AG10803 (cell line): ENCODE measurements around the gene GALNT7.

ENCODE experiments used
- DNase-seq: peaks from one replicate; pipeline ENCODE4 v3.0.0; 2010; ENCODE audit warnings: low read depth
- H3K4me3 ChIP-seq: 2 replicates; pipeline ENCODE4 v1.5.1; 2011; ENCODE audit warnings: mild to moderate bottlenecking, low read length, control low read depth
- TF ChIP-seq, protein P1 (sequence below): conservative IDR thresholded peaks from 2 replicates; pipeline ENCODE4 v1.5.1; 2011; ENCODE audit warnings: mild to moderate bottlenecking, low read length, control low read depth, inconsistent platforms

Gene GALNT7

DNA sequence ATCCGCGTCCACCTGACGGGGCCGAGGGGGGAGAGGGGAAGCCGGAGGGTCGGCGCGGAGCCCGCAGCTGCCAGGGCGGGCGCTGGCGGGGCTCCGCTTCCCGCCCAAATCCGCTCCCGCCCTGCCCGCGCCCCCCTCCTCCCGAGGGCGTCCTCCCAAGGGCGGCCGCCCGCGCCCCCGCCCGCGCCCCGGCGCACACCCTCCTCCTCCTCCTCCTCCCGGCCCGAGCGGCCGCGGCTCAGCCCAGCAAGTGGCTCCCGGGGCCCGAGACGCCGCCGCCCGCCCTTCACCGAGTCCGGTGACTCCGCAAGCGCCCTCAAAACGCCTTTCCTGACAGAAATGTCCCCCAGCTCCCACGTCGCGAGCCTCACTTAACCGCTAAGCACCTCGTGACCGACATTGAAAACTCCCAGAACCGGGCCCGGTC is 165.1 kb downstream of the GALNT7 start:
- peak overlapping the region; percentile 94 for H3K4me3 ChIP-seq
- TF ChIP-seq, protein P1, sequence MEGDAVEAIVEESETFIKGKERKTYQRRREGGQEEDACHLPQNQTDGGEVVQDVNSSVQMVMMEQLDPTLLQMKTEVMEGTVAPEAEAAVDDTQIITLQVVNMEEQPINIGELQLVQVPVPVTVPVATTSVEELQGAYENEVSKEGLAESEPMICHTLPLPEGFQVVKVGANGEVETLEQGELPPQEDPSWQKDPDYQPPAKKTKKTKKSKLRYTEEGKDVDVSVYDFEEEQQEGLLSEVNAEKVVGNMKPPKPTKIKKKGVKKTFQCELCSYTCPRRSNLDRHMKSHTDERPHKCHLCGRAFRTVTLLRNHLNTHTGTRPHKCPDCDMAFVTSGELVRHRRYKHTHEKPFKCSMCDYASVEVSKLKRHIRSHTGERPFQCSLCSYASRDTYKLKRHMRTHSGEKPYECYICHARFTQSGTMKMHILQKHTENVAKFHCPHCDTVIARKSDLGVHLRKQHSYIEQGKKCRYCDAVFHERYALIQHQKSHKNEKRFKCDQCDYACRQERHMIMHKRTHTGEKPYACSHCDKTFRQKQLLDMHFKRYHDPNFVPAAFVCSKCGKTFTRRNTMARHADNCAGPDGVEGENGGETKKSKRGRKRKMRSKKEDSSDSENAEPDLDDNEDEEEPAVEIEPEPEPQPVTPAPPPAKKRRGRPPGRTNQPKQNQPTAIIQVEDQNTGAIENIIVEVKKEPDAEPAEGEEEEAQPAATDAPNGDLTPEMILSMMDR, result no peak
- peak; percentile 37 for DNase-seq

DNA sequence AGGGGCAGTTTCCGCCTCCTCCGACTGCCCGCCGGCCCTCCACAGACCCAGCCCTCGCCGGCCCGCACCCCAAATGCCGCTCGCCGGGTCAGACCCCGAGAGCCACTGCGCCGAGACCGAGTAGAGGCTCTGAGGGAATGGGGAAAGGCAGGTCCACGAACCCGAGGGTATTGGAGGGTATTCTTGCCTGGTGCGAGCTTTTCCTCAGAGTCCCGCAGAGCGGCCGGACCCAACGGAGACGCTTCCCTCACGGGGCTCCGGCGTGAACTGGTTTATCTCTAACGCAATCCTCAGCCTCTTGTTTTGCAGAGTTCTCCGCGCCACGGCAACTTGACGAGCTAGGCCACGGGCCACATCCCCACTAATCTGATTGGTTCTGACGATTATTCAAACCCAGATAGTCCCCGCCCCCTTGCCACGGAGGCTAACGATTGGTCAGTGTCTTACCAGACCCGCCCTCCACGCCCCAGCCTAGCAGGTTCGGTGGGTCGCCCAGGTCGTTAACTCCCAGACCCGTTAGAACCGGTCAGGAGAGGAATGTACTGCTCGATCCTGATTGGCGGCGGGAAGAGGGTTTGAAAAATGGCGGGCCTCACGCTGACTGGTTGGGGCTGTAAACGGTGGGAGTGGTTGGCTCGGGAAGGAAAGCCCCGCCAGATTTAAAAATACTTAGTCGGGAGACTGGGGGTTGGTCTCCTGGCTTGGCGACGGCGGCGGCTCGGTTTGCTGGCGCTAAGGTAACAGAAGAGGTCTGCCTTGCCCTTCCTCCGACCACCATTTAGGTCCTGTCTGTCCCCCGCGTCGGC is 165.7 kb downstream of the GALNT7 start, which contains the start of gene HMGB2:
HMGB2 (minus strand) TSS at position 274 of the 806 bp plus-strand sequence. CDS start 709 bp downstream, outside the sequence.
- H3K4me3 ChIP-seq, result peak within 1 kb of the TSS; percentile 94
- TF ChIP-seq, protein P1, result no peak
- peak; percentile 100 for DNase-seq

DNA sequence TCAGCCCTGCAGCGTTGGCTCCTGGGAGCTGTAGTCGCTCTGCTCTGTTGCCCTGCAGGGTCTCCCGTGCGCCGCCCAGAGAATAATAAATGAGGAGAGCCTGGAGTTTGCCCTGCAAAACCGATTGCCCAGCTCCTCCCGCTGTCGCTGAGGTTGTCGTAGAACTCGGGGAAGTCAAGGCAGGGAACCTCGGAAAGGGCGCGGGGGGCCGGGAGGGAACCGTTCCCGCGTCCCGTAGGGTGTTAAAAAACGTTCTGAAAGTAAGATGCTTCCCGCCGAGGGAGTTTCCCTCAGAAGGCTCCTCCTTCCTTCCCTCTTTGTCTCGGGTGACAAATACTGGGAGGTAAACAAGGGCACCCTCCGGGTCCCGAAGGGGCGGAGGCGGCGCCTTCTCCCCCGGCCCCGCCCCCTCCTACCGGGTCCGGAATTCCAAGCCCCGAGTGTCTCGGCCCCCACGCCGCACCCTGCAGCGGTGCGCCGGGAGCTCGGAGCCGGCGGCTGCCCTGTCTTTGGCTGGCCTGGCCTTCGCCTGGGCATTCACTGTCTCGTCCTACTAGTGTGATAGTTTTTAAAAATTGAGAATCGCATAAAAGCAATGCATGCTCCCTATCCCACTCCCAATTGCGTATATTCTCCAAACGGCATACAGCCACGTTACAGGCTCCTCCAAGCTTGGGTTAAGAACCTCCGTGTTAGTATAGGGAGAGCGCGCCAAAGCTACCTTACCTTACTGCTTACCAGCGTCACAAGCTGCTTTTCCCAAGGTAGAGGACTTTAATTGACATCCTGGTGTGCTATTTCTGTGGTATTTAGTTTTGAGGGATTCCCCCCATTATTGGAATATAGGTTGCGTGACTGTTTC is 166.5 kb downstream of the GALNT7 start:
- peak; percentile 70 for DNase-seq
- H3K4me3 ChIP-seq, result peak overlapping the region; percentile 86
- TF ChIP-seq, protein P1, result no peak

DNA sequence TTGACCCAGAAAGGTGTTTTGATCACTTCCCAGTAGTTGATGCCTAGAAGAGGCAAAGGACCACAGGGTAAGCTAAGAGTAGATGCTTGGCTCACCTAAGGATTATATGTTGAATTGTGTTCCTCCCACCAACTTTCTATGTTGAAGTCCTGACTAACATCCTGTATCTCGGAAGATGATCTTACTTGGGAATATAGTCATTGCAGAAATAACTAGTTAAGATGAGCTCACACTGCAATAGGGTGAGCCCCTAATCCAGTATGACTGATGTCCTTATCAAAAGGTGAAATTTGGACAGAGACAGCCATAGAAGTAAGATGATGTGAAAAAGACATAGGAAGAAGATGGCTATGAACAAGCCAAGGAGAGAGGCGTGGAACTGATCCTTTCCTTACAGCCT is 168.9 kb downstream of the GALNT7 start:
- TF ChIP-seq, protein P1, result no peak
- no peak for DNase-seq
- no peak overlapping the region for H3K4me3 ChIP-seq

DNA sequence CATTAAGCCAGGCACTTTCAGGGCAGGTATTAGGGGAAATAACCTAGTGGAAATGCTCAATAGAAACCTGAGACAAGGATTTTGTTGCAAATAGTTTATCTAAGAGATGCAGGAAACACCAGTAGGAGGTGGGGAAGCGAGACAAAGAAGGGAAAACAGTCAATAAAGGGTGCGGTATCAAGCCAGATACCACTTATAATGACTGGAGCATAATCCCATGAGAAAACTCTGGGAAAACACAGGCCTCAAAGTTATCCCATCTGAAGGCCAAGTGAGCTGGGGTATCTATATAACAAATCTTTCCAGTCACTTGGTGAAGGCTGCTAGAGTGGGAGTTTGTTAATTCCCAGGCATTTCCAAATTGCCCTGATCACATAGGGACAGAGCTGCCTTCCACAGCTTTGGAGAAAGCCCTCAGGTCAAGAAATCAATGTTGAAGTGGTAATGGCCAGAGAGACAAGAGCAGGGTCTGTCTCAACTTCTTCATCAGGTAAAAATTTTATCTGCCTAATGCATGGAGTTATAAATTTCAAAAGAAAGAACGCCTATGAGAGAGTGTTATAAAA is 175.3 kb downstream of the GALNT7 start:
- H3K4me3 ChIP-seq, result no peak overlapping the region
- no peak for DNase-seq
- TF ChIP-seq, protein P1, result no peak

DNA sequence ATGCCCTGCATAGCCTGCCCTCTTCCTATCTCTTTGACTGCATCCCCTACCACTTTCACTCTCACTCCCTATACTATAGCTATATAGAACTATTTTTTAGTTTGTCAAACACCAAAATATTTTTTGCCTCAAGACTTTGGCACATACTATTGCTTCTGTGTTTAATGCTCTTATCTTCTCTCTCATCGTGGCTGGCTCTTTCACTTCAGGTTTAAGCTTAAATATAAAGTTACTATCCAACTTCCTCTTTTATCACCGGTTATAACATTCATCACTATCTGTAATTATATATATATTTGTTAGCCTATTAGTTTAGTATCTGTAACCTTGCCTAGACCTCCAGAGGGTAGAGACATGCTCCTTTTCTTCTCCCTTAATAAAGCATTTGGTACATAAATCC is 177.0 kb downstream of the GALNT7 start:
- TF ChIP-seq, protein P1, result no peak
- H3K4me3 ChIP-seq, result no peak overlapping the region
- no peak for DNase-seq
